Measurements from ENCODE around the gene NPL.

The NPL gene, protein sequence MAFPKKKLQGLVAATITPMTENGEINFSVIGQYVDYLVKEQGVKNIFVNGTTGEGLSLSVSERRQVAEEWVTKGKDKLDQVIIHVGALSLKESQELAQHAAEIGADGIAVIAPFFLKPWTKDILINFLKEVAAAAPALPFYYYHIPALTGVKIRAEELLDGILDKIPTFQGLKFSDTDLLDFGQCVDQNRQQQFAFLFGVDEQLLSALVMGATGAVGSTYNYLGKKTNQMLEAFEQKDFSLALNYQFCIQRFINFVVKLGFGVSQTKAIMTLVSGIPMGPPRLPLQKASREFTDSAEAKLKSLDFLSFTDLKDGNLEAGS

DNA sequence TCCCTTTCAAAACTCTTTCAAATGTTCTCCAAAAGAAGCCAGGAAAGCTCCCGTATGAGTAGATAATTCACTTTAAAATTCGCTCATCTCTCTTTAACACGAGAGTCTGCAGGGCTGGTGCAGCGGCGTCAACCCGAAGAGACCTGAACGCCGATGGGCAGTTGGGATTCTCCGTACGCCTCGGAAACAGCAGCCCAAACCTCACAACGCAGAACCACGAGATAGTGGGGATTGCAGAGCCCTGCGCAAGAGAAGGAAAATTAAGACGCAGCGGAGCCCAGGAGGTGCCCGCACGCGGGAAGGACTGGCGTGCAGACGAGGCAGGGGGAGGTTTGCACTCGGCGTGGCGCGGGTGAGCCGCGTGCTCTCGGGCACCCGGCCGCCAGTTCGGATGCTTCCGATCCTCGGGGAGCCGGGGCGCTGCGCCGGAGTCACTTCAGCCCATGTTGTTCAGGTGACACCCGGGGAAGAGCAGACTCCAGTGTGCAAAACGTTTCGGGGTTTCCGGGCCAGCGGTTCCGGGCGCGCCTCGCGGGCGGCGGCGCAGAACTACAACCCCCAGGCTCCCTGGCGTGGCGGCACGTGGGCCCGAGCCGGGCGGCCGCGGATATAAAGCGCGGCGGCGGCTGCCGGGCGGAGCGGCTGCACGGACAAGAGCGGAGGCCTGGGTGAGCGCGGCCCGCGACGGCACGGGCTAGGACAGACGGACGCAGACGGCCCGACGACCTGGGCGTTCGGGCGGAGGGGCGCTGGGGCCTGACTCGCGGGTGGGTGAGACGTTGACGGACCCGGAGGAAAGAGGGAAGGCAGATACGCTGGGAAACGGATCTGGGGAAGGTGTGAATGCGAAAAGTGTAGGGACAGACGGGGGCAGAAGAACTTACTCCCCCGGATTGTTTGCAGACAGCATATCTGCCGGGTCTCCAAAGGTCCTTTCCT, at the start of gene NPL:
Gene NPL (plus strand): TSS at position 636 of the 939 bp plus-strand sequence. CDS start 4,599 bp downstream, outside the sequence.
- peak; percentile 91 for DNase-seq

DNA sequence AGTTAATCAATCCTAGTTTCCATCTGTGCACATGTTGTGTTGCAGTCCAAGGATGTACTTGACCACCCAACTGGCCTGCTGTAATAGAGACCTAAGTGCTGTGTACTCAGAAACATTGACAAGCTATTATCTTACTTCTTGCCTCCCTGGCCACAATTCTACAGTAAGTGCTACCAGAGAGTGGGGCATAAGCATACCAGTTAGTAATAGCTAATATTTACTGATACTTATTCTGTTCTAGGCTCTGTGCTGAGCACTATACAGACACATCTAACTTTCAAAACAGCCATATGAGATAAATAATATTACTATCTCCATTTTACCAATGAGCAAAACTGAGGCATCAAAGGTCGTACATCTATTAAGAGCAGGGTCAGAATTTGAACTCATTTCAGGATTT, 49.5 kb upstream of the NPL start:
- DNase-seq = no peak

DNA sequence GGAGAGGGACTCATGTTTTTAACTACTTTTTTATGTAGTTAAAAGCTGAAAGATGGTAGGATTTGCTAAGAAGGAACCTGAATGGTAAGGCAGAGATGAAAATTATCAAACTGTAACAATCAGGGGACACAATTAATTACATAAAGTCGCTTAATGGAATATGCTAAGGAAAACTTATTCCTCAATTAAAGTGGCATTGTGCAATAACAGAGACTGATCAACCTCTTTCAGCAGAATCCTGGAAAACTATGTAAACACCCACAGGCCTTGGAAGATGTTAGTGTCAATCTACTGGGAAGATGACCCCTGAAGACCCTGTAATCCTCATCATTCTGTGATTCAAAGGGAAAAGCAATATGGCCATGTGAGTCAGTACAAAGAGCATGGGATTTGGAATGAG, 46.8 kb upstream of the NPL start:
- DNase-seq = no peak

DNA sequence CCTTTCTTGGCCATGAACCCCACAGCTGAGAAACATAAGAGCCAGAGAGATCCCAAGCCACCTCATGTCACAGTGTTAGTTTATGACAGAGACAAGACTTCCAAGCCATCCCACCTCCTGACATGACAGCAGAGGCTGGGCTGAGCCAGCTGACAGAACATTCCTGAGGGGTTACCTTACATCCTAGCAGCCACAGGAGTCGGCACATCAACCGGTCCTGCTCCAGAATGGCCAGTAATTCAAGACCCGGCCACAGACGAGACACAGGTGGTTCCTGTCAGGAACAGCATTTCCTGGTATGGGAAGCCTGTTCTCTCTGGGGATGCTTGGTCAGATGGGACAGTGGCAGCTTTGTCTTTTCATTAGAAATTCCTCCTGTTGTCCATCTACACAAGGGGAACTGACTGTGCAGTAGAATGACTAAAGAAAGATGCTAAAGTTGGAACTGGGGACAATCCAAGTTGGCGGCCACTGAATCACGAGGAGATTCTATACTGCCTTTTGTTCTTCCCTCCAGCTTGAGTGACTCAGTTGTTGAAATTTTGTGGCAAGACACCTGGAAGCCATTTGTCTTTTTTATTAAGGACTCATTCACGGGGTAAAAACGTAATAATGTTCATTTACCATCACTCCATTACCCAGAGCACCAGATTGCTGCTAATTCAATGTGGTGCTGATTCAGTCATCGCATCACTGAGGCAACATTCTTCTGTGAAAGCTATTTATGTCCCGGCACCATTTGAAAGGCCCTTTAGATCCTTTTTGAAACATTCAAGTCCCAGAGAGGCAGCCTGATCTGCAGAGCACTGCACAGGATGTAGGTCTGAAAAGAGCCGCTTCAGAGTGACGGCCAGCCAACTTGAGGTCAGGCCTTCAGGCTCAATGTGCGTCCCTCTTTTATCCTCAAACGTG, 37.2 kb upstream of the NPL start:
- DNase-seq = no peak

DNA sequence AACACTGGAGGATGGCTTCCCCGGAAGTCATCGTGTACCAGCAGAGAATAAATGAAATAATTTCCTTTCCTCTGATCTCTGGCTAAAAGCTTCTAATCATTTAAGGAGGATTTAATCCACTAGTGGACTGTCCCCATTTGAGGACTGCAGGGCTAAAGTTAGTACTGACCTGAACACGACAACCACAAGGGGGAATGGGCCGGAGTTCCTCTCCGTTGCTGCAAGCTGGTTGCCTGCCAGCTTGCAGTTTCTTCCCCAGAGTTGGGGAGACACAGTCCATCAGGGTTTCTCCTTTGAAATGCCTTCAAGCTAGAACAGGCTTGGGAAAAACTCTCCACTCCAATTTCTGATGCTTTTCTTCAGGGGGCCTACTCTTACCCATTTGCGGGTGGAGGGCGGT, 35.5 kb upstream of the NPL start:
- no peak for DNase-seq

DNA sequence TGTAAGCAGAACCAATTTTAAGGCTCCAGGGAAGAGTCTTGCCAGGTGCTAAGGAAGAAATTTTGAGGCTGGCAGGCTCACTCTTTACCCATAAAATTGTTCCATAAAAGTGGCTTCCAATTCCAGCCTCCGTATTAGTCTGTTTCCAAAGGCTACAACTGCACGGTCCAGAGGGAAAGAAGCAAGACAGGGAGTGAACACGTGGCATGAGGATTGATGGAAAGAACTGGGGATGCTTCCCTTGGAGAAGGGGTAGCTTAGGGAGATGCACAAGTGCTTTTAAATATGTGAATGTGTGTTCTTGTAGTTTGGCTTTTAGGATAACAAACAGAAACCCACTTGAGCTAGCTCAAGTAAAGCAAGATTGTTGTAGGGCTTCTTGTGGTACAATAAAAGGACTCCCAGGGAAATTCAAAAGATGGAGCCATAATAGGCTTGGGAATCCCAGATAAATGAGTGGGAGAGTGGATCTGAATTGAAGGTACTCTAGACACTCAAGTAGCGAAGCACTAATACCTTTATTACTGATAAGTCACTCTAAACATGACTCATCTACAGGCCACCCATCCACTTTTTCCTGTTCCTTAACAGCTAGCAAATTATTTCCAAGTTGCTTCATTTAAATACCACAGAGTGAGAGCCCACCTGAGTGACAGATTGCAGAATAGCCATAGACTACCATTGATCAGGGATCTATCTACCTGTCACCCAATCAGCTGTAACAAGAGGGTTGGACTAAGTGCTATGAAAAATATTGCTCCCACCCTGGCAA, 34.8 kb upstream of the NPL start:
- no peak for DNase-seq

DNA sequence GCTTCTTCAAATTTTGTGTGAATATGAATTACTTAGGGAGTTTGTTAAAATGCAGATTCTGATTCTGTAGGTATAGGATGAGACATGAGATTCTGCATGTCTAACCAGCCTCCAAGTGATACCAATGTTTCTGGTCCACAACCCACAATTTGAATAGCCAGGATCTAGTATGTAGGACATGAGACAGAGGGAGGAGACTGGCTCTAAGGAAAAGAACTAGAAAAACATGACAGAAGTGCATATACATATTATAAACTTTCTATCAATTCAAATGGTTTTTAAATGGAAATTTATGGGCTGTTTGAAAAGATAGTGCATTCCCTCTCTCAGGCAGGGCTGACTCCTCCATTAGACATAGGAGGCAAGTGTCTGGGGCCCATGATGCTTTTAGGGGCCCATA, 33.9 kb upstream of the NPL start:
- no peak for DNase-seq

DNA sequence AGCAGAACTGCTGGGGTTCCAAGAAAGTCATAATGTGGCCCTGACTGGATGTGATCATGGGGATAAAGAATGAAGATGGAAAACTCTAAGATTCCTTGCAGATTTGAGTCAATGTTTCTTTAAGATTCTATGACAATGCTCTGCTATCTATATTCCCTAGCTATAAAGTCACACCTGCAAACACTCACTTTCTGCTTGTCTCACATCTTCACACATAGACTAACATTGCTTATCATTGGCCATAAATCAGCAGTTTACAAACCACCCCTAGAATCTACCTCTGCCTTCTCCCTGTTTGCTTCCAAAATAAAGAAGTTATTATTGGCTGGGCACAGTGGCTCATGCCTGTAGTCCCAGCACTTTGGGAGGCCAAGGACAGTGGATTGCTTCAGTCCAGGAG, 33.1 kb upstream of the NPL start:
- no peak for DNase-seq

DNA sequence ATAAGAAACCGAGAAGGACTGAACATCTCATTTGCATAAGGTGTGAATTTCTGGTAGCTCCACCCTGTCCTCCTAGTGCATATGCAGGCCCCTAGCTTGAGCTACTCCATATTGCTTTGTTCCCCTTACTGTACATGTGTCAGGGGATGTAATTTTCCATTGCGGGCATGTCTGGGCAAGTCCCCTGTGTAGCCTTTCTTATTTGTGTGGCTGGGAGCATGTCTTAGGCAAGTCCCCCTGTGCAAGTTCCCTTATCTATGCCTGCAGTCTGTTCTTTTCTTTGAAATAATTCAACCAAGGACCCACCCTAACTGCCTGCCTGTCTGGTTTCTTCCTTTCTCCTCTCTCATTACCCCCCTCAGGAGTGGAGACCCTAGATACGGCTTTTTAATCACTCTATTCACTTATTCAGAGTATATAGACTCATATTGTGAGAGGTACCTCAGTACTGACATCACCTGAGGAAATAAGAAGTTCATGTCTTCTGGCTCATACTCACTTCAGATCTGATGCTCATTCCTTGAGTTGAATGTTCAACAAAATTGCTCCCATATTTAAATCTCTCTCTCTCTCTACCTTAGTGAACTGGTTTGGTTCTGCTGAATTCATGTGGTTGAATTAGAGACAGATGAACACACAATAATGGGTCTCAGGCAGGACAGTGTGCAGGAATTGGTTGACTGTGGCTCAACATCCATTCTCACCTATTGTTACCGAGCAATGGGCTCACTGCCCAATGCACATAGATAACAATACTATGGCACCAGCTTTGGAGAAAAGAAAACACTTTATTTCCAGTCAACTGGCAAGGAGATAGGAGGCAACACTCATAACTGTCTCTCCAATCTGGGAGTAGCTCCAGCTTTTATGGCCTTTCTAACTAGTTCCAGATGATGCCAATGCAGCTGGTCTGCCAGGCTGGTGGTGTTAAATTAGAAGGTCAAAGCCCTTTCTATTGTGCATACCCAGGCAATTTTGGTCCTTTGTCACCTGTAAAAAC, 27.9 kb upstream of the NPL start:
- no peak for DNase-seq

DNA sequence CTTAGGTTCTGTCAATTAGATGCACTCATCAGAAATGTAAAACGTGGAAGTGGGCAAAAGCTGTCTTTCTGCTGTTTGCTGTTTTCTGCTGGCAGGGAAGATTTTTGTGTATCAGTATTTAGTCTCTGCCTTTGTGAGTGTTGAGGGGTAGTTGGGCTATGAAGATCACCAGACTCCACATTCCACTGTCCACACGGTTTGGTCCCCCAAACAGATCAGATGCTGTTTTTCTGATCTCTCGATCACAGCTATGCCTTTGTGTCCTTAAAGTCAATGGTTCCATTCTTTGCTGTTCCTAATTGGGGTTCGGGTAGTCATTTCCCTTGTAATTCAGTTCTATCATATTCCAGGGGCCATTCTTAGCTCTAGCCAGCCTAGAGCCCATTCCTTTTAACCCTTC, 27.0 kb upstream of the NPL start:
- DNase-seq = no peak

DNA sequence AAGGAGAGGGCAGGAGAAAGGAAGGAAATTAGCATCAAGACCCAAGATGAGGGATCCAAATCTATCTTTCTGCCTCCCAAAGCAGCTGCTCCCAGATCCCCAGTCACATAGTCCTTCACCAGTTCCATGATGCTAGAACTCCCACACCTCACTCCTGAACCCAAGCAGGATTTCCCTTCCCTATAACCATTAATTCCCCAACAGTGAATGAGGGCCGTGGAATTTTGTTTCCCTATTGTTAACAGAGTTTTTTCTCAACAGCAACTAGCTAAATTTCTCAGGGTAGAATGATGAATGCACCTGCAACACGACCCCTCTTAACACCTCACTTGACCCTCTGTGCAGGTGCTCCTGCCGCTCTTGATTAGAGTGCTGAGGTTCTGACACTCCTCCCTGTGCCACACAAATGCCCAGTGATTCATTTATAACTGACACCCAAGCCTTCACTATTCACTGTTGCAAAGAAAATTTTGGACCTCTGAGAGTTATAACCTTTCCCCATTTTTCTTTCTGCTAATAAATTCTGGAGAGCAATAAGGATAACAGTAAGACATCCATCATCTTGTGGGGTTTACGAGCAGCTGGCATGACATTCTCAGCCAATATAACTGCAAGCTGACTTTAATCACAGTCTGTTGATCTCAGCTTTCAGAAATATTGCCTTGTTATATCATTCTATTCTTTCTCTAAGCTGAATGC, 25.4 kb upstream of the NPL start:
- no peak for DNase-seq

DNA sequence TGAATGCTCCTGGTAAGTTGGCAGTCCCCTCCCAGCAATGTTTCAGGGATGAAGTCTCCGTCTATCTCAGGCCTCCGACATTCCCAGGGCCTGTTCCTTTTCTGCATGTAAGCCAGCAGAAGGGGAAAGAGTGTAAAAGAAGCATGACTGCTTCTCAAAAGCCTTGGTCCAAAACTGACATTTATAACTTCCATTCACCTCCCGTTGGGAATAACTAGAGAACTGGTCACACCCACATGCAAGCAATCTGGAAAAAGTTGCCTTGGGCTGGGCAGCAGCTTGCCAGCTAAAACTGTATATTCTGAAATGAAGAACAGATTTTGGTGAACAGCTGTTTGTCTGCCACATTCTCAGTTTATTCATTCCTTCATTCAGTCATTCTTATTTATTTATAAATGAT, 24.2 kb upstream of the NPL start:
- no peak for DNase-seq

DNA sequence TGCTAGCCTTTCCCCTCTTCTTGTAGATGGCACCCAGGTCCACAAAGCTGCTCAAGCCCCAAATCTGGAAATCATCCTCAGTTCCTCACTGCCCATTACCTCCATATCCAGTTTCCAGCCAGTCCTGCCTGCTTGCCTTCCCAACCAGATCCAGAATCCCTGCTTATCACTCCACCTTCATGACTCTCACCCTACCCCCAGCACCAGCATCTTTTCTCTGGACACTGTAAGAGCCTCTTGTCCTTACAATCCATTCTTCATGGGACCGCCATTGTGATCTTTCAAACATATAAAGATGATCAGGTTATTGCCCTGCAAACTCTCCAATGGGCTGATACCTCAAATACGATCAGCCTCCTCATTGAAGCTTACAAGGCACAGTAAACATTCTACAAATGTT, 23.5 kb upstream of the NPL start:
- no peak for DNase-seq

DNA sequence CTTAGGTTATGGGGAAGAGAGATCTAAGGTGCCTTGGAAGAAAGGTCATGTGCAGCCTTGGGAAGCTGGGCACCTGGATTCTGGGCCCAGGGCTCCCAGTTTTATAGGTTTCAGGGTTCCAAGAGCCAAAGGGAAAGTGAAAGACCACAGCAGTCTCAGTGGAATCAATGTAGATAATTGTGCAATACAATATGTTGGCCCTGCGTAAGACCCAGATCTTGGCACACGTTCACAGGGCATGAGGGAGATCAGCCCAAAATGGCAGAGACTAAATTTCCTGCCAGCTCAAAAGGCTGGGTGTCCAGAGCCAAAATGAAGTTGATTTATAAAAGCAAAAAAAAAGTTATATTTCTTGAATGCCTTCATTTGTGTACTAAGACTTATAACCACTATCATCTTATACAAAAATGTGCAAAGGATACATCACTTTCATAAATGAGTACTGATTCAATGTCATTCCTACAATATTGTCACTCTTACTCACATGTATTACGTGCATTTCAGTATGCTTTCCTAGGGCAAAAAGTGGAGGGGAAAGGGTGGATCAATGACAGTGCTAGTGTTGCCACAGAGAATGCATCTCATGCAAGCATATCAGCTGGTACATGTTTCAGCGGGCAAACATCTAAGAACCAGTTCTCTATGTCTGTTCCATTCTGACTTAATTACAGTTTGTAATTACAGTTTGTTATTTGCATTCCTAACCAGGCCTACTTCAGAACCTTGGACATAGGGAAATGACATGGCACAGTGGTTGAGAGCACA, 22.5 kb upstream of the NPL start:
- no peak for DNase-seq

DNA sequence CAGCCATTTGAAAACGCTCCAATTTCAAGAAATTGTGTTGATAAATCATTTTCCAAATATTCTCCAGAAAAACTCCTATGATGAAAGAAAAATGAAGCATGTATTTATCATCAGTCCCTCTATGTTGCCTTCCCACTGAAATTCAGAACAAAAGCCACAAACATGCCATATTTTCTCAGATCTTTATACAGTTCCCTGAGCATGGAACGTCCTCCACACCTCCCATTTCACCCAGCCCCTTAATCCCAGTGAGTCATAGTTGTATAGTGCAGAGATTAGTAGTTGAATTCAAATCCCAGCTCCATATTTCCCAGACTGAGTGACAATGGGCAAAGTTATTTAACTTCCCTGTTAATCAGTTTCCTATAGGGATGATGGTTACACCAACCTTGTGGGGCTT, 20.6 kb upstream of the NPL start:
- DNase-seq = no peak

DNA sequence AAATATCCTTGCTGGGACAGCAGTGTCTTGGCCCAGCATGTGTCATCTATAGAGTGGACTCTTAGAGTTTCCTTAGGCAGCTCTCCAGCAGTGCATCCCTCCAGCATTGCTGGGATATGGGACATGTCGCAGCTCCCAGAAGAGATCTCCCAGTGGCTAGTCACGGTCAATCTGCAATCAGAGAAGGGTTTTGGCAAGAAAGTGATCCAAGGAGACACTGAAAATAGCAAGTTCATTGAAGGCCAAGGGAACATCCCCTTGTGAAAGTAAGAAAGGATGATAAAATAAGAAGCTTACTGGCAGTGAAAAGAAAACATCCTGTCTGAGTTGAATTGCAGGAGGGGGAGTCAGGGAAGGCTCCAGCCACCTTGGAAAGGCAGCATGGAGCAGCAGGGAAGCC, 19.3 kb upstream of the NPL start:
- no peak for DNase-seq

DNA sequence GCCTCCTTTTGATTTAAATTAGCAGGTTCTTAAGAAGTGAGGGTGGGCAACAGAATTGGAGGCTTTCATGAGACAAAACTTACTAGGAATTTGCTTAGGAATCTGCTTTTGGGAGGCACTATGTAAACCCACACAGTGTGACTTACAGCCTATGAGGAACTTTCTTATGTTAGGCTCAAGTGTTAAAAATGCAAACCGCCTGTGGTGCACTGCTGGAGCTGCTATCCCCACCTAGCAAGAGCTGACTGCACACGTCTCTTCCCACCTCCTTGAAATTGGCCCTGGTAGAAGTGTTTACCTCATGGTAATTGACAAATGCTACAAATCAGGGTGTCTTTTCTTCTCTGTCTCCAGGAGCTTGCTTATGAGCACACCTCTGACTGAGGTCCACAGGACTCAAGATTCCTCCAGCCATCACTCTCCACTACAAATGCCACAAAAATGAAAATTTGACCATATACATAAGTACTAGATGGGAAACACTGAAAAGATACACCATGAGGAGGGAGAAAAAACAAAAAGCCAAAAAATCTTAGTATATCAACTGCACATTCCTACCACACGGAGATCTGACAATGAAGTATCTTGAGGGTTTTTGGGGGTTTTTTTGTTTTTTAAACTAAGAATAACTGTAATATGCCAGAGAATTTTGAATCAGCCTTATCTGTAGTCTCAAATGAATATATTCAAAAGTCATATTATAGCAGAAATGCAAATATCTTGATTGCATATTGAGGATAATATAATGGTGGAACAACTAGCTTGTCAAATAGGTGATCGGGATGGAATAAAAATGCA, 18.2 kb upstream of the NPL start:
- DNase-seq = no peak

DNA sequence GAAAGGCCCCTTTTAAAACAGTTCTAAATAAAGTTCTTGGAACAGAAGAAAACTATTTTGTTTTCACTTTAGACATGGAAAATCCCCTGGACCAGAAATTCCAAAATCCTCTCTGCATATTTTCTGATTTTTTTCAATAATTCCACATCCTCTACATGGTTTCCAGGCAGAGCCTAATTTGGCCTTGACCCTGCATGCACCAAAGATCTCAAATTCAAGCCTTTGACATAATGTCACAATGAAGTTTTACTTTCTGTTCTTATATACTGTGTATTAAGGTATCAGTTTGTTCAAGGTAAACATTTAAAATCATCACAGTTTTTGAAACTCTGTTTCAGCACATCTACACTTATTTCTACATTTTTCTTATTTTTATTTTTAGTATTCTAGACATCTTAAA, 12.2 kb upstream of the NPL start:
- DNase-seq = no peak

DNA sequence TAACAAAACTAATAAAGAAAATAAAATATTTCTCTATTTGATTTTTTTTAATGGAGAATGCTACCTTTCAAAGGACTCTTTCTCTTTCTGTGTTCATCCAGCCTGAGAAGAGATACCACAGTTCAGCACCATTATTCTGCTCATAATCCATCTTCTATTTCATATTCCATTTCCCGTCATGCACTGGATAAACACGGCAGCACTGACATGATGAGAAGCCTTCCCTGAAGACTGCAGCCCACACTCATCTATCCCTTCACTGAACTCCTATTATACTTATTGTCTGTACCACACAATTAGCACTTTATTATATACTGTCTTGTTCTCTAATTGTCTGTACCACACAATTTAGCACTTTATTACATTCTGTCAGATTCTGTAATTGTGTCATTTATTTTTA, 10.7 kb upstream of the NPL start:
- DNase-seq = no peak
